H1 (cell line): ENCODE measurements around the gene FBXO47. TPM values are rescaled to one million over a fixed set of nuclear protein-coding genes. Genes with fewer than 3 reads are reported as not detected.

ENCODE experiments used
- polyA plus RNA-seq, 7 experiments: library from polyadenylated mRNA; depleted of rRNA in 3 of 7; stranded (reverse) in 5 of 7; unstranded in 2 of 7; fragments of >200 nt in 5 of 7; fragments of 200-250 nt in 2 of 7; gene quantifications; 1 replicate in 5 of 7; 2 replicates in 1 of 7; 4 replicates in 1 of 7; pipeline versions ENCODE4 v1.2.1 to v1.2.3, GENCODE V29; 2011 to 2013; ENCODE audit warnings: missing spikeins in 2 of 7, mixed read lengths in 2 of 7
- total RNA-seq: library from RNA; stranded (reverse); fragmentation: NEBNext Ultra II Directional; extraction: Animal tissue kit (Norgen Biotek cat#: 25700); gene quantifications from 2 replicates; pipeline ENCODE4 v1.2.1, GENCODE V29; 2021
- TF ChIP-seq, protein P1 (sequence below): fragments of 300-600 bp; sonication (generic); IDR thresholded peaks from 2 replicates; pipeline ENCODE4 v1.7.1; 2012; ENCODE audit warnings: low read length, moderate library complexity, mild to moderate bottlenecking, inconsistent platforms; ENCODE audit not compliant: insufficient replicate concordance
- TF ChIP-seq, protein P2 (sequence below): IDR thresholded peaks from 2 replicates; pipeline ENCODE4 v1.6.1; 2011; ENCODE audit warnings: low read depth, mild to moderate bottlenecking, low read length; ENCODE audit not compliant: insufficient read depth

Gene FBXO47
- total and polyA plus RNA-seq, 2 of the 8 experiments (the other 6 are each of a cell fraction or from before 2014, with no cell fraction given), result not detected

DNA sequence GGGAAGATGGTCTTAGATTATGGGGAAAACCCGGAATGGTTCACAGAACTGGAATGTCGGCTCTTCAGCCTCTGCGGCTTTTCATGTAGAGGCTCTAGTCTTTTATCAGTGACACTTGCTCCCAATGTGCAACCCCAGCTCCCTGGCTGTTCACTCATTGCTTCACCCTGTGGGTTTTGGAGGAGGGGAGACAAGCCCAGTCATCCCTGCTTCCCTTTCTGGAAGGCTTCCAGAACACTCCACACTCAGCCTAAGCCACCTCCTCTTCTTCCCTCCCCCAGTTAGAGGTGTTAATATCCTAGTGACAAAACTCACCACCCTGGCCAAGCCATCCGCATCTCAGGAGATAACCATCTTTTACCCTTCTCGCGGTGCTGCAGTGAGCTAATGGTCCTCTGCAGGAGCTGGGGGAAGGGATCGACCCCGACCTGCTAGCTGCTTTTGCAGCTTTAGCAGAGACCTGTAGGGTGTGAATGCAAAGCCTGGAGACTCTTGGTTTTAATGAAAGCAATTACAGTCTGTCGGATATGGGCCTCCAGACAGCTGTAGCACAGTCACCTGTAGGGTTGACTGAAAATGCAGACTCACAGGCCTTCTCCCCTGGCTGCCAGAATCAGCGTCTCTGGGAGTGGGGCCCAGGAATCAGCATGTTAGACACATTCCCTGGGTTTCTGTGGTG is 66.1 kb downstream of the FBXO47 start (continued):
- TF ChIP-seq, protein P1, sequence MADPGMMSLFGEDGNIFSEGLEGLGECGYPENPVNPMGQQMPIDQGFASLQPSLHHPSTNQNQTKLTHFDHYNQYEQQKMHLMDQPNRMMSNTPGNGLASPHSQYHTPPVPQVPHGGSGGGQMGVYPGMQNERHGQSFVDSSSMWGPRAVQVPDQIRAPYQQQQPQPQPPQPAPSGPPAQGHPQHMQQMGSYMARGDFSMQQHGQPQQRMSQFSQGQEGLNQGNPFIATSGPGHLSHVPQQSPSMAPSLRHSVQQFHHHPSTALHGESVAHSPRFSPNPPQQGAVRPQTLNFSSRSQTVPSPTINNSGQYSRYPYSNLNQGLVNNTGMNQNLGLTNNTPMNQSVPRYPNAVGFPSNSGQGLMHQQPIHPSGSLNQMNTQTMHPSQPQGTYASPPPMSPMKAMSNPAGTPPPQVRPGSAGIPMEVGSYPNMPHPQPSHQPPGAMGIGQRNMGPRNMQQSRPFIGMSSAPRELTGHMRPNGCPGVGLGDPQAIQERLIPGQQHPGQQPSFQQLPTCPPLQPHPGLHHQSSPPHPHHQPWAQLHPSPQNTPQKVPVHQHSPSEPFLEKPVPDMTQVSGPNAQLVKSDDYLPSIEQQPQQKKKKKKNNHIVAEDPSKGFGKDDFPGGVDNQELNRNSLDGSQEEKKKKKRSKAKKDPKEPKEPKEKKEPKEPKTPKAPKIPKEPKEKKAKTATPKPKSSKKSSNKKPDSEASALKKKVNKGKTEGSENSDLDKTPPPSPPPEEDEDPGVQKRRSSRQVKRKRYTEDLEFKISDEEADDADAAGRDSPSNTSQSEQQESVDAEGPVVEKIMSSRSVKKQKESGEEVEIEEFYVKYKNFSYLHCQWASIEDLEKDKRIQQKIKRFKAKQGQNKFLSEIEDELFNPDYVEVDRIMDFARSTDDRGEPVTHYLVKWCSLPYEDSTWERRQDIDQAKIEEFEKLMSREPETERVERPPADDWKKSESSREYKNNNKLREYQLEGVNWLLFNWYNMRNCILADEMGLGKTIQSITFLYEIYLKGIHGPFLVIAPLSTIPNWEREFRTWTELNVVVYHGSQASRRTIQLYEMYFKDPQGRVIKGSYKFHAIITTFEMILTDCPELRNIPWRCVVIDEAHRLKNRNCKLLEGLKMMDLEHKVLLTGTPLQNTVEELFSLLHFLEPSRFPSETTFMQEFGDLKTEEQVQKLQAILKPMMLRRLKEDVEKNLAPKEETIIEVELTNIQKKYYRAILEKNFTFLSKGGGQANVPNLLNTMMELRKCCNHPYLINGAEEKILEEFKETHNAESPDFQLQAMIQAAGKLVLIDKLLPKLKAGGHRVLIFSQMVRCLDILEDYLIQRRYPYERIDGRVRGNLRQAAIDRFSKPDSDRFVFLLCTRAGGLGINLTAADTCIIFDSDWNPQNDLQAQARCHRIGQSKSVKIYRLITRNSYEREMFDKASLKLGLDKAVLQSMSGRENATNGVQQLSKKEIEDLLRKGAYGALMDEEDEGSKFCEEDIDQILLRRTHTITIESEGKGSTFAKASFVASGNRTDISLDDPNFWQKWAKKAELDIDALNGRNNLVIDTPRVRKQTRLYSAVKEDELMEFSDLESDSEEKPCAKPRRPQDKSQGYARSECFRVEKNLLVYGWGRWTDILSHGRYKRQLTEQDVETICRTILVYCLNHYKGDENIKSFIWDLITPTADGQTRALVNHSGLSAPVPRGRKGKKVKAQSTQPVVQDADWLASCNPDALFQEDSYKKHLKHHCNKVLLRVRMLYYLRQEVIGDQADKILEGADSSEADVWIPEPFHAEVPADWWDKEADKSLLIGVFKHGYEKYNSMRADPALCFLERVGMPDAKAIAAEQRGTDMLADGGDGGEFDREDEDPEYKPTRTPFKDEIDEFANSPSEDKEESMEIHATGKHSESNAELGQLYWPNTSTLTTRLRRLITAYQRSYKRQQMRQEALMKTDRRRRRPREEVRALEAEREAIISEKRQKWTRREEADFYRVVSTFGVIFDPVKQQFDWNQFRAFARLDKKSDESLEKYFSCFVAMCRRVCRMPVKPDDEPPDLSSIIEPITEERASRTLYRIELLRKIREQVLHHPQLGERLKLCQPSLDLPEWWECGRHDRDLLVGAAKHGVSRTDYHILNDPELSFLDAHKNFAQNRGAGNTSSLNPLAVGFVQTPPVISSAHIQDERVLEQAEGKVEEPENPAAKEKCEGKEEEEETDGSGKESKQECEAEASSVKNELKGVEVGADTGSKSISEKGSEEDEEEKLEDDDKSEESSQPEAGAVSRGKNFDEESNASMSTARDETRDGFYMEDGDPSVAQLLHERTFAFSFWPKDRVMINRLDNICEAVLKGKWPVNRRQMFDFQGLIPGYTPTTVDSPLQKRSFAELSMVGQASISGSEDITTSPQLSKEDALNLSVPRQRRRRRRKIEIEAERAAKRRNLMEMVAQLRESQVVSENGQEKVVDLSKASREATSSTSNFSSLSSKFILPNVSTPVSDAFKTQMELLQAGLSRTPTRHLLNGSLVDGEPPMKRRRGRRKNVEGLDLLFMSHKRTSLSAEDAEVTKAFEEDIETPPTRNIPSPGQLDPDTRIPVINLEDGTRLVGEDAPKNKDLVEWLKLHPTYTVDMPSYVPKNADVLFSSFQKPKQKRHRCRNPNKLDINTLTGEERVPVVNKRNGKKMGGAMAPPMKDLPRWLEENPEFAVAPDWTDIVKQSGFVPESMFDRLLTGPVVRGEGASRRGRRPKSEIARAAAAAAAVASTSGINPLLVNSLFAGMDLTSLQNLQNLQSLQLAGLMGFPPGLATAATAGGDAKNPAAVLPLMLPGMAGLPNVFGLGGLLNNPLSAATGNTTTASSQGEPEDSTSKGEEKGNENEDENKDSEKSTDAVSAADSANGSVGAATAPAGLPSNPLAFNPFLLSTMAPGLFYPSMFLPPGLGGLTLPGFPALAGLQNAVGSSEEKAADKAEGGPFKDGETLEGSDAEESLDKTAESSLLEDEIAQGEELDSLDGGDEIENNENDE, result no peak
- TF ChIP-seq, protein P2, sequence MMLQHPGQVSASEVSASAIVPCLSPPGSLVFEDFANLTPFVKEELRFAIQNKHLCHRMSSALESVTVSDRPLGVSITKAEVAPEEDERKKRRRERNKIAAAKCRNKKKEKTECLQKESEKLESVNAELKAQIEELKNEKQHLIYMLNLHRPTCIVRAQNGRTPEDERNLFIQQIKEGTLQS, result no peak
